GM21529 (cell line): ENCODE measurements around the gene ANXA7.
"Not testable (repeated sequence)": the region's sequence is repeated elsewhere in the genome, so short reads cannot be mapped to it uniquely, and the experiment has no call there.

ENCODE experiments used
- ATAC-seq: cut with Tn5 transposase; IDR thresholded peaks from one replicate; pipeline ENCODE4 v1.9.1; 2021; ENCODE audit not compliant: unreplicated experiment

ANXA7 gene

DNA sequence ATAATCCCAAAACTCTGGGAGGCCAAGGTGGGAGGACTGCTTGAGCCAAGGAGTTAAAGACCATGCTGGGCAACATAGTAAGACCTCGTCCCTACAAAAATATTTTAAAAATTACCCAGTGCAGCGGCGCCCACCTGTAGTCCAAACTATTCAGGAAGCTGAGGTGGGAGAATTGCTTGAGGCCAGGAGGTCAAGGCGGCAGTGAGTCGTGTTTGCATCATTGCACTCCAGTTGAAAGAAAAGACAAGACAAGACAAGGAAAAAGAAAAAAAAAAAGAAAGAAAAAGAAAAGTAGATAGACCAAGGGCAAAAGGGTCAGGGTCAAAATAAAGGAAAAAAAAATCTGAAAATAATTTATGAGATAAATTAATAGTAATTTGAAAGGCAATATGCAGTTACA lies 5.8 kb downstream of the ANXA7 start:
- ATAC-seq: no peak

DNA sequence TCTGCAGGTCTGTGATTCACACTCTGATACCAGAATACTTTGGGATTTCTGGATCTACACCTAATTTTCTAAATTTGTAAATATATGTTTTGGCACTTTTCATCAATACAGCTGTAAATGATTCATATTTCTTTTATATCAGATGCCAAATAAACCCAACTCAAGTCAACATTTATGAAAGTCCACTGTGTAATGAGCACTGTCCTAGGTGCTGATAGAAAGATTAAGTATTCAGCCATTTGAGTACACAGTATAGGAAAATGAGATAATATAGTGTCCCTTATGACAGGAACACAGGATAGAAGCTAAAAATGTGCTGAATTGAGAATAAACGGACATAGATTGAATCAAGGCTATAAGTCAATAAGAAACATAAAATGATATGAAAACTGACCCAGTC lies 6.4 kb downstream of the ANXA7 start:
- no peak for ATAC-seq

DNA sequence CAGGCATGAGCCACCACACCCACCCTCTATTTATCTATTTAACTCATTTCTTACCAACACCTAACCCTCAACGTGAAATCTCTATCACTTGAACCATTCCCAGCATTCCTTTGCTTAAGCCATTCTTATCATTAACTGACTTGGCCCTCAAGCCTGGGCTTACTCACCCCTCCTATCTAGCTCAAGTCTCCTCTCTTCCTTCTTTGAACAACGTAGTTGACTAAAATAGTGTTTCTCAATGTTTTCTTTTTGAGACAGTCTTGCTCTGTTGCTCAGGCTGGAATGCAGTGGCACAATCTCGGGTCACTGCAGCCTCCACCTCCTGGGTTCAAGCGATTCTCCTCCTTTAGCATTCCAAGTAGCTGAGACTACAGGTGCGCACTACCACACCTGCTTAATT lies 7.0 kb downstream of the ANXA7 start:
- no peak for ATAC-seq

DNA sequence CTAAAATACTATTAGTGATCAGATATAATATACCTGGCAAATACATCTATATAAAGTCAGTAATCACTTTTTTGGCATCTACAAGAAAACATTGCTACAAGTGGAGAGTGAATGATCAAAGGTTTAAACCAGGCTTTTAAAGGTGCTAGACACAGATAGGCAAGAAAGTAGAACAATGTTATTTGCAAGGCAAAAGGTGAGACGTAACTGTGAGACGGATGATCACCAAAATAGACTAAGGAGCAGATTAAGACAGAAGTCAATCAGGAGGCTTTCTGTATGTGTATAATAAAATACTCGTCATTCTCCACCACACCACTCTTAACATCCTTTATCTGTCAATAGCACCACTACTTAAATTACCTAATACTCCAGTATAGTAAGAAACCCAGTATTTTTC lies 8.3 kb downstream of the ANXA7 start:
- ATAC-seq: no peak

DNA sequence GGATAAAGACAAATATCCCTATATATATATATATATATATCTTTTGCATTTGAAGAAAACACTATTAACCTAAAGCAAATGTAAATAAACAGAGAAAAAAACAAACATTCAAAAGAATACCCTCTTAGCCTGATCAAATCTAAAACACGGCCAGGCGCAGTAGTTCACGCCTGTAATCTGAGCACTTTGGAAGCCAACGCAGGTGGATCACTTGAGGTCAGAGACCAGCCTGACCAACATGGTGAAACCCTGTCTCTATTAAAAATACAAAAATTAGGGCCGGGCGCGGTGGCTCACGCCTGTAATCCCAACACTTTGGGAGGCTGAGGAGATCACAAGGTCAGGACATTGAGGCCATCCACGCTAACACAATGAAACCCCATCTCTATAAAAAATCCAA lies 9.2 kb downstream of the ANXA7 start:
- ATAC-seq: no peak

DNA sequence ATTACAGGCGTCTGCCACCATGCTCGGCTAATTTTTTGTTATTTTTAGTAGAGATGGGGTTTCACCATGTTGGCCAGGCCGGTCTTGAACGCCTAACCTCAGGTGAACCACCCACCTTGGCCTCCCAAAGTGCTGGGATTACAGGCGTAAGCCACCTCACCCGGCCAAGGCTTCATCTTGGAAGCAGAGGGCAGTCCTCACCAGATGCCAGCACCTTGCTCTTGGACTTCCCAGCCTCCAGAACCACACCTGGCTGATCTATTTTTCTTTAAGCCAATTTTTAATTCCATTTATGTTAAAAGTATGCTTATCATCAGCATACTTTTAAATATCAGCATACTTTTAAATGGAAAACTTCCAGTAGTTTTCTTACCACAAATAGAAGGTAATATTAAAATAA lies 12.2 kb downstream of the ANXA7 start:
- no peak for ATAC-seq

DNA sequence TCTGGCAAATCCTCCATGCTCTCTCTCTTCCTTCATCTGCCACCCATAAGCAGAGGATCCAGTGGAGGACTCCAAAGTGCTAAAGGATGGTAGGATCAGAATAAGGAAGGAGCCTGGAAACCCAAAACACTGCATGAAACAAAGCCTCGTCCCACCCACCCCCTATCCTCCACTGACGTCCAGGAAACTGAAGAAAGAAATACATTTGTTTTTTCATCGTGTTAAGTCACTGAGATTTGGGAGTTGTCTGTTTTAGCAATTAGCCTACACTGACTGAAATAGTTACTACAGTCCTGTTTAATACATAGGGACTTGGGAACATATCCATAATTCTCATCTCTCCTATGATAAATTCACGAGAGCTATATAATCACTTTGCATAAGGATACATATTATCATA lies 14.8 kb downstream of the ANXA7 start:
- ATAC-seq: no peak

DNA sequence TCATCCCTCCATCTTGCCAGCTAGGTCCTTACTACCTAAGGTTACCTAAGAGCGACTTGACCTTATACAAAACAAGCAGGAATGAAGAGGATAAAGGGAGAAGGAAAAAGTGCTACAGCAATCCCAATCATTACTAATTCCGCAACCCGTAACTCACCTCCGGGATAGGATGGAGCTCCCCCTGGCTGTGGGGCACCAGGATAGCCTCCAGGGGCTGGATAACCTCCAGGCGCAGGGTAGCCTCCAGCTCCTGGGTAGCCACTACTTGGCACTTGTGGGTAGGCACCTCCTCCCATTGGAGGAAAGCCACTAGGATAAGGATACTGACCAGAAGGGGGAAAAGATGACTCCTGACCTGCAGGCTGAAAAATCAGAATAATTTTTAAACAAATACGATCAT lies 15.8 kb downstream of the ANXA7 start:
- ATAC-seq: no peak

DNA sequence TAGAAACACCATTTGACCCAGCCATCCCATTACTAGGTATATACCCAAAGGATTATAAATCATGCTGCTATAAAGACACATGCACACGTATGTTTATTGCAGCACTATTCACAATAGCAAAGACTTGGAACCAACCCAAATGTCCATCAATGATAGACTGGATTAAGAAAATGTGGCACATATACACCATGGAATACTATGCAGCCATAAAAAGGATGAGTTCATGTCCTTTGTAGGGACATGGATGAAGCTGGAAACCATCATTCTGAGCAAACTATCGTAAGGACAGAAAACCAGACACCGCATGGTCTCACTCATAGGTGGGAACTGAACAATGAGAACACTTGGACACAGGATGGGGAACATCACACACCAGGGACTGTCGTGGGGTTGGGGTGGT lies 19.5 kb downstream of the ANXA7 start:
- ATAC-seq: not testable (repeated sequence)

DNA sequence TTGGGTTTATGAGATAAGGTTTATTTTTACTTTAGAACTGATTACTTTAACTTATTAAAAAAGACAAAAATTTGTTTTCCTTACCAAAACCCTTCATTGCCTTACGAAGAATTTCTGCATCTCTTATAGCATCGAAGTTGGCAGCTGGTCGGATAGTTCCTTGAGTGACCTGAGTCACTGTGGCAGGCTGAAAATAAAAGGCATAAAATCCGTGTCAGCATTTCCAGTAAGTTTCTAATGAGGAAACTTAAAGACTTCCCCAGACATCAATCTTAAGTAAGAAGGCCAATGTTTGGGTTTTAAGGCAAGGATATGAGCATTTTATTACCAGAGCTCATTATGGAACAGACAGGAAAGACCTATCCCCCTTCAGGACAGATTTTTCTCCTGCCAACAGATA lies 25.6 kb downstream of the ANXA7 start:
- no peak for ATAC-seq

- ATAC-seq: no peak
Observed at GRCh38 chr10:73386583-73386982, 27.3 kb downstream of the ANXA7 start.

GRCh38 chr10:73379064-73379748 lies 34.7 kb downstream of the ANXA7 start:
- ATAC-seq: peak; percentile 61

- no peak for ATAC-seq
Observed at GRCh38 chr10:73376679-73377078, 37.2 kb downstream of the ANXA7 start.

GRCh38 chr10:73368238-73368637 lies 45.6 kb downstream of the ANXA7 start:
- no peak for ATAC-seq

- ATAC-seq: no peak
Observed at GRCh38 chr10:73366381-73367298, 47.2 kb downstream of the ANXA7 start.

DNA sequence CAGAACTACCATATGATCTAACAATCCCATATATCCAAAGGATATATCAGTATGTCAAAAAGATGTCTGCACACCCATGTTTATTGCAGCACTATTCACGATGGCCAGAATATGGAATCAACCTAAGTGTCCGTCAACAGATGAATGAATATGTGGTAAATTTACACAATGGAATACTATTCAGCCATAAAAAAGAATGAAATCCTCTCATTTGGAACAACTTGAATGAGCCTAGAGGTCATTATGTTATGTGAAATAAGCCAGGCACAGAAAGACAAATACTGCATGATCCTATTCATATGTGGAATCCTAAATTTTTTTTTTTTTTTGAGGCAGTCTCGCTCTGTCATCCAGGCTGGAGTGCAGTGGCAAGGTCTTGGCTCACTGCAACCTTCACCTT lies 48.9 kb downstream of the ANXA7 start:
- ATAC-seq: no peak

- no peak for ATAC-seq
Observed at GRCh38 chr10:73359492-73359891, 54.4 kb downstream of the ANXA7 start.

- ATAC-seq: peak; percentile 92
Observed at GRCh38 chr10:73358331-73359279, 55.3 kb downstream of the ANXA7 start, which contains the start of gene CFAP70. Gene CFAP70, minus strand, starts transcription at chr10:73358864. Its CDS starts 4,068 bp downstream, at chr10:73354796.

DNA sequence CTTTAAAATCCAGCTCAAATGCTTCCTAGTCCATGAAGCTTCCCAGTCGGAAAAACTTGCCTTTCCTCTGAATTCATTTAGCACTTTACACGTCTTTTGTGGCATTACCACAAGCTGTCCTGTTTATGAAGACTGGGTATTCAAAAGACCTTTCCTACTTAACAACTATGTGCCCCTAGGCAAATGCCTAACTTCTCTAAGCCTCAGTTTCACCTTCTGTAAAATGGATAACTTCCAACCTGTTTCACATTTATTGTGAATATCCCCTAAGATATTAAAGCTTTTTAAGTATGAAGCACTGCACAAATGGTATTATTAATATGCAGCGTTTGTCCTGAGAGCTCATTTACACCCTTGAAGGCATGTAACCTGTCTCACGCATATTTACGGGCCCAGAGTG lies 56.0 kb downstream of the ANXA7 start:
- no peak for ATAC-seq

- ATAC-seq: no peak
Observed at GRCh38 chr10:73357166-73357565, 56.7 kb downstream of the ANXA7 start.

GRCh38 chr10:73344269-73344668 lies 69.6 kb downstream of the ANXA7 start:
- no peak for ATAC-seq
